Stimulated activated CD4-positive, alpha-beta T cell treated with anti-CD3 and anti-CD28 coated beads, TNF-alpha, amount 100 ng/mL, for 4 hours (primary cell): ENCODE measurements around the gene IL18RAP.
A peak's percentile ranks its signal among the peaks of the same experiment; 100 is the strongest.

Experiments used
- DNase-seq, 3 experiments: peaks; one replicate each; pipeline ENCODE4 v3.0.0-alpha.2; 2020; ENCODE audit warnings: low read depth in 3 of 3

Gene IL18RAP

GRCh38 chr2:102421890-102422759 is 835 bp upstream of the IL18RAP start:
- no peak for DNase-seq

- DNase-seq, result no peak
Observed at GRCh38 chr2:102423368-102423767, 408 bp downstream of the IL18RAP start.

GRCh38 chr2:102424754-102425153 is 1.8 kb downstream of the IL18RAP start:
- no peak for DNase-seq

- no peak for DNase-seq
Observed at GRCh38 chr2:102425441-102426132, 2.6 kb downstream of the IL18RAP start.

GRCh38 chr2:102427249-102427648 is 4.3 kb downstream of the IL18RAP start:
- no peak for DNase-seq

- DNase-seq, result no peak
Observed at GRCh38 chr2:102428573-102428972, 5.6 kb downstream of the IL18RAP start.

GRCh38 chr2:102432386-102432785 is 9.4 kb downstream of the IL18RAP start:
- DNase-seq, result no peak

GRCh38 chr2:102433973-102434654 is 11.2 kb downstream of the IL18RAP start:
- DNase-seq, result no peak

- no peak for DNase-seq
Observed at GRCh38 chr2:102434655-102435381, 11.9 kb downstream of the IL18RAP start.

GRCh38 chr2:102435741-102436140 is 12.8 kb downstream of the IL18RAP start:
- DNase-seq, result no peak

- no peak for DNase-seq
Observed at GRCh38 chr2:102436323-102436722, 13.4 kb downstream of the IL18RAP start.

GRCh38 chr2:102437122-102437521 is 14.2 kb downstream of the IL18RAP start:
- DNase-seq, result no peak

GRCh38 chr2:102438111-102438510 is 15.2 kb downstream of the IL18RAP start:
- DNase-seq, result no peak

- no peak for DNase-seq
Observed at GRCh38 chr2:102438578-102438977, 15.6 kb downstream of the IL18RAP start.

GRCh38 chr2:102439065-102439695 is 16.2 kb downstream of the IL18RAP start:
- DNase-seq, result no peak

GRCh38 chr2:102442967-102443828 is 20.2 kb downstream of the IL18RAP start:
- DNase-seq, result peak in 2 of 3 experiments; percentile 13 to 36

GRCh38 chr2:102444233-102444632 is 21.3 kb downstream of the IL18RAP start:
- no peak for DNase-seq

- no peak for DNase-seq
Observed at GRCh38 chr2:102446936-102447335, 24.0 kb downstream of the IL18RAP start.

- peak; percentile 45 to 46 (median 46) for DNase-seq
Observed at GRCh38 chr2:102449370-102449974, 26.5 kb downstream of the IL18RAP start.

- no peak for DNase-seq
Observed at GRCh38 chr2:102451968-102452367, 29.0 kb downstream of the IL18RAP start.
